Measurements from ENCODE around the gene PFDN6.

PFDN6 gene

DNA sequence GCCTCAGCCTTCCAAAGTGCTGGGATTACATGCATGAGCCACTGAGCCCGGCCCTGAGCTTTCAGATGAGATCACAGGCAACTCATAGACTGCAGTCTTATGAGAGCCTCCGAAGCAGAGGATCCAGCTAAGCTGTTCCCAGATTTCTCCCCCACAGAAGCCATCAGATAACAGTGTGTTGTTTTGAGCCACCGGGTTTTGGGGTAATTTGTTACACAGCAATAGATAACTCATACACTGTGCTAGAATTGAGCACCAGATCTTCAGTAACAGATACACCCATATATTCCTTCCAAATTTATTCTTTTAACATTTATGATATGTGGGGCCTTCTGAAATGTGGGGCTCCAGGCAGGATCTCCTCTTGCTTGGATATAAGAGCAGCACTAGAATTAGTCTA lies 47.1 kb downstream of the PFDN6 start:
- Mint-ChIP-seq H3K9me3 (no peaks in the 10 kb centered on the region), H3K27ac (no peak overlapping the region), H3K4me3 (no peak overlapping the region), H3K36me3 (no peaks in the 10 kb centered on the region), H3K27me3 (no peaks in the 10 kb centered on the region), H3K4me1 (peaks cover 36% of the 10 kb centered on the region)
- no peak for ATAC-seq

DNA sequence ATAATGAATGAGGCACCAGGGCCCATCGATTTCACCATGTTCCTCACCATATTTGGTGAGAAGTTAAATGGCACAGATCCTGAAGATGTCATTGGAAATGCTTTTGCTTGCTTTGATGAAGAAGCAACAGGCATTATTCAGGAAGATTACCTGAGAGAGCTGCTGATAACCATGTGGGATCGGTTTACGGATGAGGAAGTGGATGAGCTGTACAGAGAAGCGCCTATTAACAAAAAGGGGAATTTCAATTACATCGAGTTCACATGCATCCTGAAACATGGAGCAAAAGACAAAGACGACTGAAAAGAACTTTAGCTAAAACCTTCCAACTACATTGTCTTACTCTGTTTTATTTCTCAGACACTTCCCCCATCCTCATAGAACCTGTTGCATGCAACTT lies 49.8 kb downstream of the PFDN6 start:
- H3K27me3 Mint-ChIP-seq = no peaks in the 10 kb centered on the region
- H3K36me3 Mint-ChIP-seq = no peaks in the 10 kb centered on the region
- no peak overlapping the region for H3K4me3 Mint-ChIP-seq
- ATAC-seq = no peak
- H3K4me1 Mint-ChIP-seq = peaks cover 36% of the 10 kb centered on the region
- no peaks in the 10 kb centered on the region for H3K9me3 Mint-ChIP-seq
- peak overlapping the region; percentile 82 for H3K27ac Mint-ChIP-seq
